Liver (tissue), 9 donors: Measurements from ENCODE around the gene DDX54. TPM values are rescaled to one million over a fixed set of nuclear protein-coding genes. Genes with fewer than 3 reads are reported as not detected.

Source experiments
- DNase-seq: peaks from one replicate; pipeline ENCODE4 v3.0.0-alpha.2; 2017; ENCODE audit warnings: low spot score
- H3K27ac ChIP-seq, 2 donors: one replicate each; pipeline ENCODE4 v1.7.0; 2013; ENCODE audit warnings: inconsistent platforms in 2 of 2, low read length in 2 of 2, control low read depth in 1 of 2, low read depth in 1 of 2, mild to moderate bottlenecking in 1 of 2
- H3K27me3 ChIP-seq, 4 donors: one replicate each; pipeline versions ENCODE4 v1.6.1 to v1.7.0; 2013; ENCODE audit warnings: low read length in 3 of 4, inconsistent platforms in 1 of 4, mild to moderate bottlenecking in 1 of 4, moderate library complexity in 1 of 4; ENCODE audit not compliant: control insufficient read depth in 4 of 4, insufficient read depth in 4 of 4
- H3K36me3 ChIP-seq, 4 donors: one replicate each; pipeline versions ENCODE4 v1.6.1 to v1.7.0; 2013; ENCODE audit warnings: low read length in 3 of 4, mild to moderate bottlenecking in 3 of 4, low read depth in 1 of 4, moderate library complexity in 1 of 4; ENCODE audit not compliant: control insufficient read depth in 4 of 4, insufficient read depth in 3 of 4
- H3K4me1 ChIP-seq, 4 donors: one replicate each; pipeline versions ENCODE4 v1.6.1 to v1.7.0; 2013; ENCODE audit warnings: low read length in 3 of 4, mild to moderate bottlenecking in 3 of 4, moderate library complexity in 1 of 4; ENCODE audit not compliant: control insufficient read depth in 4 of 4, insufficient read depth in 4 of 4
- H3K4me3 ChIP-seq, 3 donors: one replicate each; pipeline versions ENCODE4 v1.6.1 to v1.7.0; 2013; ENCODE audit warnings: low read length in 3 of 3, control low read depth in 1 of 3, low read depth in 1 of 3, mild to moderate bottlenecking in 1 of 3
- H3K9ac ChIP-seq, 2 donors: one replicate each; pipeline ENCODE4 v1.7.0; 2013; ENCODE audit warnings: low read length in 2 of 2, mild to moderate bottlenecking in 2 of 2, moderate library complexity in 2 of 2, control low read depth in 1 of 2, low read depth in 1 of 2
- H3K9me3 ChIP-seq, 4 donors: one replicate each; pipeline versions ENCODE4 v1.6.1 to v1.7.0; 2013; ENCODE audit warnings: low read length in 3 of 4; ENCODE audit not compliant: control insufficient read depth in 4 of 4
- ATF3 ChIP-seq: IDR thresholded peaks from 2 replicates; pipeline ENCODE4 v1.6.1; 2016; ENCODE audit warnings: antibody characterized with exemption
- CTCF ChIP-seq: fragments of 150-350 bp; IDR thresholded peaks from 2 replicates; pipeline ENCODE4 v1.5.1; 2017; ENCODE audit warnings: improper control_type of control experiment, low read depth, low read length; ENCODE audit not compliant: missing input control
- FOXA1 ChIP-seq: IDR thresholded peaks from 2 replicates; pipeline ENCODE4 v1.6.1; 2016; ENCODE audit warnings: antibody characterized with exemption
- FOXA2 ChIP-seq: IDR thresholded peaks from 2 replicates; pipeline ENCODE4 v1.6.1; 2016; ENCODE audit warnings: antibody characterized with exemption
- GABPA ChIP-seq, 2 donors: IDR thresholded peaks in 1 of 2; conservative IDR thresholded peaks in 1 of 2; 2 replicates each; pipeline ENCODE4 v1.6.1; 2016; ENCODE audit warnings: antibody characterized with exemption in 2 of 2, mild to moderate bottlenecking in 1 of 2, moderate library complexity in 1 of 2
- HNF4A ChIP-seq, 2 donors: conservative IDR thresholded peaks; 2 replicates each; pipeline ENCODE4 v1.6.1; 2016; ENCODE audit warnings: antibody characterized with exemption in 2 of 2, mild to moderate bottlenecking in 2 of 2
- HNF4G ChIP-seq: IDR thresholded peaks from 2 replicates; pipeline ENCODE4 v1.6.1; 2016; ENCODE audit warnings: antibody characterized with exemption
- JUND ChIP-seq, 2 donors: IDR thresholded peaks; 2 replicates each; pipeline ENCODE4 v1.6.1; 2016; ENCODE audit warnings: antibody characterized with exemption in 2 of 2
- MAX ChIP-seq: IDR thresholded peaks from 2 replicates; pipeline ENCODE4 v1.6.1; 2016; ENCODE audit warnings: antibody characterized with exemption
- NR2F2 ChIP-seq: IDR thresholded peaks from 2 replicates; pipeline ENCODE4 v1.6.1; 2016; ENCODE audit warnings: antibody characterized with exemption
- RAD21 ChIP-seq, 2 donors: IDR thresholded peaks; 2 replicates each; pipeline ENCODE4 v1.6.1; 2016; ENCODE audit warnings: antibody characterized with exemption in 2 of 2, mild to moderate bottlenecking in 2 of 2
- REST ChIP-seq: IDR thresholded peaks from 2 replicates; pipeline ENCODE4 v1.6.1; 2016; ENCODE audit warnings: antibody characterized with exemption, mild to moderate bottlenecking
- RXRA ChIP-seq, 2 donors: IDR thresholded peaks; 2 replicates each; pipeline ENCODE4 v1.6.1; 2017 to 2018; ENCODE audit warnings: antibody characterized with exemption in 2 of 2, mild to moderate bottlenecking in 1 of 2
- SP1 ChIP-seq: IDR thresholded peaks from 2 replicates; pipeline ENCODE4 v1.6.1; 2018; ENCODE audit warnings: antibody characterized with exemption, mild to moderate bottlenecking
- TAF1 ChIP-seq: conservative IDR thresholded peaks from 2 replicates; pipeline ENCODE4 v1.6.1; 2016; ENCODE audit warnings: antibody characterized with exemption, mild to moderate bottlenecking
- YY1 ChIP-seq: IDR thresholded peaks from 2 replicates; pipeline ENCODE4 v1.6.1; 2016; ENCODE audit warnings: antibody characterized with exemption, mild to moderate bottlenecking
- ZBTB33 ChIP-seq: IDR thresholded peaks from 2 replicates; pipeline ENCODE4 v1.6.1; 2016; ENCODE audit warnings: antibody characterized with exemption
- WGBS: extraction: QIAGEN DNeasy Blood & Tissue Kit; methylation state at CpG from one replicate; pipeline ENCODE4 v1.1.7; 2013; 5-methylcytosine and 5-hydroxymethylcytosine counted together
- polyA plus RNA-seq, 2 donors: library from polyadenylated mRNA; stranded (reverse) in 1 of 2; unstranded in 1 of 2; fragments of 200-250 nt in 1 of 2; fragments of >200 nt in 1 of 2; fragmentation: Nextera tagmentation in 1 of 2; extraction: Ambion mirVana in 1 of 2; gene quantifications; one replicate each; pipeline versions ENCODE4 v1.2.1 to v1.2.3, GENCODE V29; 2013 to 2015
- total RNA-seq, 2 donors: library from RNA; depleted of rRNA; stranded (reverse); fragments of >200 nt; gene quantifications; one replicate each; pipeline ENCODE4 v1.2.3, GENCODE V29; 2014
- donor health status: healthy.
- donor health status: healthy.
- donor health status: healthy.
- donor health status: healthy.
- donor health status: healthy.

DDX54 gene
- total and polyA plus RNA-seq, 4 donors: 20.2 to 28.4 (median 21.6) TPM

- TF ChIP-seq CTCF: no peak
These were observed 70.7 kb downstream of the DDX54 start (continued) for GRCh38 chr12:113114447-113115178.

- H3K9ac ChIP-seq: no peak overlapping the region
- no peaks in the 10 kb centered on the region for H3K4me1 ChIP-seq
- H3K36me3 ChIP-seq: no peaks in the 10 kb centered on the region
- no peak overlapping the region for H3K27ac ChIP-seq
- no peaks in the 10 kb centered on the region for H3K27me3 ChIP-seq
- H3K4me3 ChIP-seq: no peak overlapping the region
- WGBS: 64% methylated on average over 2 of the region's 2 CpGs
- DNase-seq: no peak
- H3K9me3 ChIP-seq: no peaks in the 10 kb centered on the region
- TF ChIP-seq YY1 (no peak), ATF3 (no peak), JUND (IDR thresholded peaks at IDR 0.05) (no peak), FOXA2 (no peak), TAF1 (no peak), REST (no peak), NR2F2 (no peak), GABPA (IDR thresholded peaks at IDR 0.05 in 1 of 2, conservative IDR thresholded peaks at IDR 0.05 in 1 of 2) (no peak), CTCF (no peak), HNF4G (no peak), RXRA (IDR thresholded peaks at IDR 0.05) (no peak), HNF4A (conservative IDR thresholded peaks at IDR 0.05) (no peak), SP1 (no peak), FOXA1 (no peak), RAD21 (IDR thresholded peaks at IDR 0.05) (no peak), ZBTB33 (no peak), MAX (no peak)
These were observed 71.9 kb downstream of the DDX54 start for GRCh38 chr12:113113397-113113796.
